22Rv1 (cell line): ENCODE data around the gene THSD4.

Experiments used
- H3K27ac ChIP-seq: fragments of 450-650 bp; 2 replicates; pipeline ENCODE4 v1.5.1; 2017
- ZFX ChIP-seq: fragments of 450-650 bp; IDR thresholded peaks from 2 replicates; pipeline ENCODE4 v1.6.1; 2017; ENCODE audit warnings: antibody characterized with exemption, borderline replicate concordance
- TF ChIP-seq, protein P1 (sequence below): fragments of 450-650 bp; IDR thresholded peaks from 2 replicates; pipeline ENCODE4 v1.5.1; 2017; ENCODE audit warnings: mild to moderate bottlenecking

Gene THSD4

DNA sequence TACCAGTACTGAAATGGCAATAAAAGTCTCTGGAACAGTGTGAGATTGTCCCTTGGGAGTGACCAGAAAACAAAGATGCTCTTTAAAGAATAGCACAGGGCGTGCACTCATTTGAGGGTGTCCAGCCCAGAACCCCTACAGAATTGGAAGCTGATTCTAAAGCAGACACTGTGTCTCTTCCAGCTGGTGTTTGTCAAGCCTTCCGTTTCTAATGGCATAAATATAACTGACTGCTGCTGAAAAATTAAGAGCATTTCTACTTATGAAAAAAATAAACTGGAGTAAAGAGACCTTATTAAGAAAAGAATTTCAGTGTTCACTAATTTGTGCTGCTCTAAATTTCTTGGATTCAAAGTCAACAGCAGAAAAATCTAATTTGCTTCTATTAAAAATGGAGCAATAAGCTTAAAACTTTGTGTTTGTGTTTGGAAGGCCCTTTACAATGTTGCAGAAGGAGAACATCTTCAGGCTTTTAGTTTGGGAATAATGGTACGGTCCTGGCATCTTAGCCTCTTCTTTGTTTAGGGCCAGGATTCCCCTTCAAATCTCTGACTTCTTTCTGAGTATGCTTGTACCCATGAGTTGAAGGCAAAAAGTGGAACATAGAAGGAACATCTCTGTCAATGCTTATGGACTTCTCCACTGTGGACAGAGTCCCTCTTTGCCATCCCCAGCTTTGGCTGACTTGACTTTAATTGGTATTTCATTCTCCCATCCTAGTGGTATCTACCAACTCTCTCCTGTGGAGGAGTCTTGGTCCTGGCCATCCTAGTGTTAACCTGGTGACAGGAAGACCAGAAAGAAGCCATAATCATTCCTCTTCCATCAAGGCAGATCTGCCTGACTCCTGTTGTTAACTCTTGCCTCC lies 65.9 kb downstream of the THSD4 start:
- no peak overlapping the region for H3K27ac ChIP-seq

DNA sequence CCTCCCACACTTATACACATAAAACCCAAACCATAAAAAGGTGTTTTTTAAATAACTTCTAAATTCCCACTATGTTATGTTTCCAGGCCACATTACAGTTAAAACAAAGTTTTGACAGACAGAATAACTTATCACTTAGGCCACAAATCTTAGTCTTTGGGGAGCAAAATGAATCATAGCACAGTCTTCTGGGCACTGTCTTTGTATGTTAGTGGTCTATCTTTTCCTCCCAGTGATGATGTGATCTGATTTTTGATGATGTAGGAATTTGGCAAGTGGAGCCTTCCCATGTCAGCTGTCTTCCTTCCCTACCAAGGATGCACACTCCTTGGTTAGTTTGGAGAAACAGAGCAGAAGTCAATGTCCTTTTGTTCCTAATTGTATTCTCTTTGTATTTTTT lies 67.3 kb downstream of the THSD4 start:
- TF ChIP-seq ZFX: no peak
- no peak overlapping the region for H3K27ac ChIP-seq

More for the DNA sequence above, 65.9 kb downstream of the THSD4 start:
- TF ChIP-seq, protein P1, sequence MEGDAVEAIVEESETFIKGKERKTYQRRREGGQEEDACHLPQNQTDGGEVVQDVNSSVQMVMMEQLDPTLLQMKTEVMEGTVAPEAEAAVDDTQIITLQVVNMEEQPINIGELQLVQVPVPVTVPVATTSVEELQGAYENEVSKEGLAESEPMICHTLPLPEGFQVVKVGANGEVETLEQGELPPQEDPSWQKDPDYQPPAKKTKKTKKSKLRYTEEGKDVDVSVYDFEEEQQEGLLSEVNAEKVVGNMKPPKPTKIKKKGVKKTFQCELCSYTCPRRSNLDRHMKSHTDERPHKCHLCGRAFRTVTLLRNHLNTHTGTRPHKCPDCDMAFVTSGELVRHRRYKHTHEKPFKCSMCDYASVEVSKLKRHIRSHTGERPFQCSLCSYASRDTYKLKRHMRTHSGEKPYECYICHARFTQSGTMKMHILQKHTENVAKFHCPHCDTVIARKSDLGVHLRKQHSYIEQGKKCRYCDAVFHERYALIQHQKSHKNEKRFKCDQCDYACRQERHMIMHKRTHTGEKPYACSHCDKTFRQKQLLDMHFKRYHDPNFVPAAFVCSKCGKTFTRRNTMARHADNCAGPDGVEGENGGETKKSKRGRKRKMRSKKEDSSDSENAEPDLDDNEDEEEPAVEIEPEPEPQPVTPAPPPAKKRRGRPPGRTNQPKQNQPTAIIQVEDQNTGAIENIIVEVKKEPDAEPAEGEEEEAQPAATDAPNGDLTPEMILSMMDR: no peak
- no peak for TF ChIP-seq ZFX

DNA sequence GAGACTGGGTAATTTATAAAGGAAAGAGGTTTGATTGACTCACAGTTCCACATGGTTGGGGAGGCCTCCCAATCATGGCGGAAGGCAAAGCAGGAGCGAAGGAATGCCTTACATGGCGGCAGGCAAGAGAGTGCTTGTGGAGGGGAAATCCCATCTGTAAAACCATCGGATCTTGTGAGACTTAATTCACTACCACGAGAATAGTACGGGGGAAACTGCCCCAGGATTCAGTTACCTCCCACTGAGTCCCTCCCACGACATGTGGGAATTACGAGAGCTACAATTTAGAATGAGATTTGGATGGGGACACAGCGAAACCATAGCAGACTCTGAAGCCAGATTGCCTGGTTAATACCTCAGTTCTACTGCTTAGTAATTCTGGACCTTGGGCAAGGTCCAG lies 67.8 kb downstream of the THSD4 start:
- no peak for TF ChIP-seq ZFX
- TF ChIP-seq, protein P1: no peak
- no peak overlapping the region for H3K27ac ChIP-seq

DNA sequence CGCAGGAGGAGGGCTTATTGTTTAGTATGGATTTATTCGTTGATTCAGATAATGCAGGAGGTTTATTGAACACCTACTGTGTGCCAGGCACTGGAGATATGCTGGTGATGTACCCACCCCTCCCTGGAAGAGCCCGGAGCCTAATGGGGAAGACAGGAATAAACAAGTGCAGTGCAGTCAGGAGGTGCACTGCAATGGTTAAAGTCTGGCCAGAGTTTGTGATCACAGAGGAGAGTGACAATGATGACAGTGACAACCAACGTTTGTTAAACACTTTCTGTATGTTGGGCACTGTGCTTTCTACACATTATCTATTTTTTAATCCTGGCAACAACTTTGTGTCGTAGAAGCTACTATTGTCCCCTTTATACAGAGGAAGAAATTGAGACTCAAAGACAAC lies 70.4 kb downstream of the THSD4 start:
- no peak overlapping the region for H3K27ac ChIP-seq
- TF ChIP-seq, protein P1: no peak
- TF ChIP-seq ZFX: no peak

DNA sequence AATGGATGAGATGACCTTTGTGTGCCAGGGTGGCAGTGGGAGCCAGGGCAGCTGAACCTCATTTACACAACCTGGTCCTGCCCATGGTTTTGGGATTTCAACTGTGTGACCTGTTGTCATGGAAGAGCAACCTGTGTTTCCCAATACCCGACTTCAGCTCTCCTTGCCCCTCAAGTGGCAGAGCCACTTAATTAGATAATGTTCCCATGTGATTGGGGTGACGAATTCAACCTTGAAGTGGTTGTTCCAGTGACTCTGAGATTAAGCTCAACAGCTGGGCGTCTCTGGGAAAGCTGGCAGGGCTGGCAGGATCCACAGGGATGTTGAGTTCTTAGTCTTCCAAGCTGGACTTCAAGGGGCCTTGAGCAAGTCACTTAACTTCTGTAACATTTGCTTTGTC lies 71.0 kb downstream of the THSD4 start:
- H3K27ac ChIP-seq: no peak overlapping the region
- TF ChIP-seq ZFX: no peak

DNA sequence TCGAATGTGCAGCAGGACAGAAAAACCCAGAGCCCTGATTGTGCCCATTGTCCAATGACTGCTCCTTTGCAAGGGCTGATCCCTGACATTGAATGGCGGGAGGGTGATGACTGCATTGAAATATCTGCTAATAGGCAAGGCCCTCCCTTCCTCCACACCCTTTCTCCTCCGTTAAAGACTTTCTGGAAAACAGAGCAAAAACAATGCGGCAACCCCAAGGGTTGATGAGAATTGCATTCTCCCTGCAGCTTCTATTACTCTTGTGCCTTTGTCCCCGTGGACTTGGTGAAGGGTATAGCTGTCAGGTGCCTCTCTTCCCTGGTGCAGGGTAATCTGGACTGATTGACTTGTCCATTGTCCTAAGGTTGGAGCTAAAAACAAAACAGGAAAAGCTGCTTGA lies 71.8 kb downstream of the THSD4 start:
- H3K27ac ChIP-seq: no peak overlapping the region
- TF ChIP-seq ZFX: no peak
- TF ChIP-seq, protein P1: no peak

DNA sequence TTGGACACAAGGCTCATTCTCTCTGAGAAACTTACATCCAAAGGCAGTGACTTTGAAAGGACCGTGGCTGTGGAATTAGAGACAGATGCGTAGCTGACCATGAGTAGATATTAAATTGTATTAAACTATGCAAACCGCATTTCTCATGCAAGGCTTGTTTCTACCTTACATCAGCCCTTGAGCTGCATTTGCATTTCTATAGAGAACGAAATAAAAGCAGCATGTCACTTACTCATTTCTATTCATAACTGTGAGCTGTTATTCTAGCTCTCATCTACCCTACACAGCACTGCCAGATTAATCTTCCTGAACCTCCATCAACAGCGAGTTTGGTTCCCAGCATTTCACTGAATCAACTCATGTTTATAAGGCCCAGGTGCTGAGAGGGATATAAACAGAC lies 72.3 kb downstream of the THSD4 start:
- no peak overlapping the region for H3K27ac ChIP-seq
- TF ChIP-seq, protein P1: no peak
- no peak for TF ChIP-seq ZFX

DNA sequence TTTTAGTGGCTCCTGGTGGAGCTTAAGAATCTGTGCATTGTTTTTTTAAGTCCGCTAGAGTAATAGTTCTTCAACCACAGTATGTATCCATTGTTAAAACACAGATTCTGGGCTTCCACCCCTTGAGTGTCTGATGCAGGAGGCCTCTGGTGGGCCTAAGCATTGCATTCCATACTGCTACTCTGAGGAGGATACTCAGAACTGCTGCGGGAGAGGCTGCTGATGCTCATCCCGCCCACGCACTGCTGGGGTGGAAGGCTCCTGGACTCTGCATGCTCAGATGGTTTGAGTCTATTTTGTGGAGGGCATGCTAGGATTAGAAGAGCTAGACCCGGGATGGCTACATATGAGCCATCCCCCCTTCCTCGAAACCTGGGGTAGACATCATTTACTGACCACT lies 74.4 kb downstream of the THSD4 start:
- TF ChIP-seq, protein P1: no peak
- no peak for TF ChIP-seq ZFX

More for the DNA sequence above, 74.4 kb downstream of the THSD4 start:
- H3K27ac ChIP-seq: no peak overlapping the region
